GM12878 (cell line): ENCODE results near the gene PCDHGA5. TPM values are rescaled to one million over a fixed set of nuclear protein-coding genes. Genes with fewer than 3 reads are reported as not detected.

Experiments
- ATF3 ChIP-seq: IDR thresholded peaks from 2 replicates; pipeline ENCODE4 v1.6.1; 2011; ENCODE audit warnings: low read depth, mild to moderate bottlenecking, low read length, moderate library complexity, borderline replicate concordance; ENCODE audit errors: extremely low read depth
- CEBPZ ChIP-seq: fragments of 150-350 bp; IDR thresholded peaks from 2 replicates; pipeline ENCODE4 v1.6.1; 2016; ENCODE audit warnings: low read depth, low read length
- CHD4 ChIP-seq: fragments of 200-600 bp; sonication (generic); IDR thresholded peaks from 2 replicates; pipeline ENCODE4 v1.6.1; 2016; ENCODE audit warnings: mild to moderate bottlenecking
- EED ChIP-seq: sonication (generic); IDR thresholded peaks from 2 replicates; pipeline ENCODE4 v1.6.1; 2016; ENCODE audit warnings: antibody characterized with exemption, low read depth
- FOXK2 ChIP-seq: fragments of 450-650 bp; IDR thresholded peaks from 2 replicates; pipeline ENCODE4 v1.6.1; 2017; ENCODE audit warnings: mild to moderate bottlenecking, moderate library complexity
- HDGF ChIP-seq: fragments of 450-650 bp; IDR thresholded peaks from 2 replicates; pipeline ENCODE4 v1.6.1; 2016; ENCODE audit warnings: antibody characterized with exemption
- JUNB ChIP-seq: IDR thresholded peaks from 2 replicates; pipeline ENCODE4 v1.6.1; 2016; ENCODE audit warnings: antibody characterized with exemption, mild to moderate bottlenecking
- KAT2A ChIP-seq: conservative IDR thresholded peaks from 2 replicates; pipeline ENCODE4 v1.6.1; 2011; ENCODE audit warnings: low read depth, low read length; ENCODE audit not compliant: control insufficient read depth
- NFIC ChIP-seq: IDR thresholded peaks from 2 replicates; pipeline ENCODE4 v1.6.1; 2012; ENCODE audit warnings: low read depth, mild to moderate bottlenecking, inconsistent platforms, low read length, moderate library complexity
- PAX5 ChIP-seq: IDR thresholded peaks from 2 replicates; pipeline ENCODE4 v1.6.1; 2011; ENCODE audit warnings: low read depth, low read length, borderline replicate concordance
- RAD51 ChIP-seq: fragments of 450-650 bp; IDR thresholded peaks from 2 replicates; pipeline ENCODE4 v1.6.1; 2016; ENCODE audit warnings: moderate library complexity, mild to moderate bottlenecking, inconsistent platforms
- SMARCA5 ChIP-seq: fragments of 450-650 bp; IDR thresholded peaks from 2 replicates; pipeline ENCODE4 v1.6.1; 2017; ENCODE audit warnings: mild to moderate bottlenecking
- SMC3 ChIP-seq: IDR thresholded peaks from 2 replicates; pipeline ENCODE4 v1.6.1; 2011; ENCODE audit warnings: low read length, improper control_type of control experiment, borderline replicate concordance
- TARDBP ChIP-seq: IDR thresholded peaks from 2 replicates; pipeline ENCODE4 v1.6.1; 2016; ENCODE audit warnings: borderline replicate concordance
- TCF7 ChIP-seq: IDR thresholded peaks from 2 replicates; pipeline ENCODE4 v1.6.1; 2014; ENCODE audit warnings: antibody characterized with exemption, borderline replicate concordance
- ZNF24 ChIP-seq: fragments of 450-650 bp; IDR thresholded peaks from 2 replicates; pipeline ENCODE4 v1.6.1; 2017; ENCODE audit warnings: antibody characterized with exemption, mild to moderate bottlenecking
- ZNF384 ChIP-seq: IDR thresholded peaks from 2 replicates; pipeline ENCODE4 v1.6.1; 2012; ENCODE audit warnings: low read depth, mild to moderate bottlenecking, low read length, improper control_type of control experiment, borderline replicate concordance
- polyA plus RNA-seq, 11 experiments: library from polyadenylated mRNA; depleted of rRNA in 4 of 11; unstranded in 6 of 11; stranded (reverse) in 5 of 11; fragments of >200 nt; fragmentation: Nextera tagmentation in 4 of 11; fragmentation: Illumina TruSeq in 1 of 11; extraction: Ambion mirVana in 4 of 11; extraction: Trizol in 1 of 11; gene quantifications; 1 replicate in 1 of 11; 2 replicates in 10 of 11; pipeline versions ENCODE4 v1.2.1 to v1.2.3, GENCODE V29; 2011 to 2016; ENCODE audit warnings: inconsistent platforms in 2 of 11, missing spikeins in 2 of 11, low read depth in 1 of 11
- total RNA-seq, 4 experiments: library from RNA; depleted of rRNA in 3 of 4; stranded (reverse); fragments of >200 nt in 3 of 4; fragmentation: Illumina TruSeq in 1 of 4; extraction: Trizol in 1 of 4; gene quantifications; 2 replicates each; pipeline versions ENCODE4 v1.2.1 to v1.2.3, GENCODE V29; 2013 to 2021
- TF ChIP-seq, protein P1 (sequence below): IDR thresholded peaks from 2 replicates; pipeline ENCODE4 v1.6.1; 2011; ENCODE audit warnings: borderline replicate concordance, low read depth, mild to moderate bottlenecking, moderate library complexity, low read length; ENCODE audit not compliant: insufficient read depth, poor library complexity, severe bottlenecking
- TF ChIP-seq, protein P2 (sequence below): fragments of 450-650 bp; IDR thresholded peaks from 2 replicates; pipeline ENCODE4 v1.6.1; 2014; ENCODE audit warnings: mild to moderate bottlenecking
- TF ChIP-seq, protein P3 (sequence below): fragments of 450-650 bp; IDR thresholded peaks from 2 replicates; pipeline ENCODE4 v1.6.1; 2018; ENCODE audit warnings: borderline replicate concordance, mild to moderate bottlenecking; ENCODE audit not compliant: partially characterized antibody

PCDHGA5 gene
- total and polyA plus RNA-seq, 10 of the 15 experiments (the other 5 are each of a cell fraction or from before 2014, with no cell fraction given): 0.10 to 0.23 (median 0.16) TPM; not detected in 4

DNA sequence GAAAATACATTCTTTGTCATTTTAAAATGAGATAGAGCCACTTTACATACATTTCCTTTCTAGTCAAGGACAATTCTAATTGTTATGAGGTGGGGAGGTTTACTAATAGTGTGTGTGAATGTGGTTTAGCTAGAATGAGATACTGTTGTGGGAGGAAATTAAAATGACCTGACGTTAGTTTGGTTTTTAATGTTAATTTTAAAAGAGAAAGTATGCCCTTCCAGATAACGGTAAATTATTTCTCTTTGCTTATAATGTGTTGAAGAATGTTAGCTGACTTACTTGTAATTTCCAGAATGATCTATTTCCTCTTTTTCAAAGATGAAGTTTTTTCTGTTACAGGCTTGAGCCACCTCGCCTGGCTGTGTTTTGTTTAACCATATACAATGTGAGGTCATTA is 41.7 kb upstream of the PCDHGA5 start (continued):
- TF ChIP-seq ZNF384: no peak
- no peak for TF ChIP-seq ATF3
- TF ChIP-seq JUNB: peak; percentile 89
- TF ChIP-seq, protein P1, sequence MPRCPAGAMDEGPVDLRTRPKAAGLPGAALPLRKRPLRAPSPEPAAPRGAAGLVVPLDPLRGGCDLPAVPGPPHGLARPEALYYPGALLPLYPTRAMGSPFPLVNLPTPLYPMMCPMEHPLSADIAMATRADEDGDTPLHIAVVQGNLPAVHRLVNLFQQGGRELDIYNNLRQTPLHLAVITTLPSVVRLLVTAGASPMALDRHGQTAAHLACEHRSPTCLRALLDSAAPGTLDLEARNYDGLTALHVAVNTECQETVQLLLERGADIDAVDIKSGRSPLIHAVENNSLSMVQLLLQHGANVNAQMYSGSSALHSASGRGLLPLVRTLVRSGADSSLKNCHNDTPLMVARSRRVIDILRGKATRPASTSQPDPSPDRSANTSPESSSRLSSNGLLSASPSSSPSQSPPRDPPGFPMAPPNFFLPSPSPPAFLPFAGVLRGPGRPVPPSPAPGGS: no peak
- no peak for TF ChIP-seq ZNF24
- TF ChIP-seq, protein P2, sequence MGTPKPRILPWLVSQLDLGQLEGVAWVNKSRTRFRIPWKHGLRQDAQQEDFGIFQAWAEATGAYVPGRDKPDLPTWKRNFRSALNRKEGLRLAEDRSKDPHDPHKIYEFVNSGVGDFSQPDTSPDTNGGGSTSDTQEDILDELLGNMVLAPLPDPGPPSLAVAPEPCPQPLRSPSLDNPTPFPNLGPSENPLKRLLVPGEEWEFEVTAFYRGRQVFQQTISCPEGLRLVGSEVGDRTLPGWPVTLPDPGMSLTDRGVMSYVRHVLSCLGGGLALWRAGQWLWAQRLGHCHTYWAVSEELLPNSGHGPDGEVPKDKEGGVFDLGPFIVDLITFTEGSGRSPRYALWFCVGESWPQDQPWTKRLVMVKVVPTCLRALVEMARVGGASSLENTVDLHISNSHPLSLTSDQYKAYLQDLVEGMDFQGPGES: no peak
- no peak for TF ChIP-seq RAD51
- TF ChIP-seq, protein P3, sequence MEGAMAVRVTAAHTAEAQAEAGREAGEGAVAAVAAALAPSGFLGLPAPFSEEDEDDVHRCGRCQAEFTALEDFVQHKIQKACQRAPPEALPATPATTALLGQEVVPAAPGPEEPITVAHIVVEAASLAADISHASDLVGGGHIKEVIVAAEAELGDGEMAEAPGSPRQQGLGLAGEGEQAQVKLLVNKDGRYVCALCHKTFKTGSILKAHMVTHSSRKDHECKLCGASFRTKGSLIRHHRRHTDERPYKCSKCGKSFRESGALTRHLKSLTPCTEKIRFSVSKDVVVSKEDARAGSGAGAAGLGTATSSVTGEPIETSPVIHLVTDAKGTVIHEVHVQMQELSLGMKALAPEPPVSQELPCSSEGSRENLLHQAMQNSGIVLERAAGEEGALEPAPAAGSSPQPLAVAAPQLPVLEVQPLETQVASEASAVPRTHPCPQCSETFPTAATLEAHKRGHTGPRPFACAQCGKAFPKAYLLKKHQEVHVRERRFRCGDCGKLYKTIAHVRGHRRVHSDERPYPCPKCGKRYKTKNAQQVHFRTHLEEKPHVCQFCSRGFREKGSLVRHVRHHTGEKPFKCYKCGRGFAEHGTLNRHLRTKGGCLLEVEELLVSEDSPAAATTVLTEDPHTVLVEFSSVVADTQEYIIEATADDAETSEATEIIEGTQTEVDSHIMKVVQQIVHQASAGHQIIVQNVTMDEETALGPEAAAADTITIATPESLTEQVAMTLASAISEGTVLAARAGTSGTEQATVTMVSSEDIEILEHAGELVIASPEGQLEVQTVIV: no peak
- TF ChIP-seq PAX5: no peak
- no peak for TF ChIP-seq EED
- no peak for TF ChIP-seq TARDBP
- TF ChIP-seq SMC3: no peak
- TF ChIP-seq TCF7: no peak
- TF ChIP-seq SMARCA5: no peak
- no peak for TF ChIP-seq KAT2A
- no peak for TF ChIP-seq FOXK2
- TF ChIP-seq CHD4: no peak
- TF ChIP-seq NFIC: peak; percentile 95
- no peak for TF ChIP-seq CEBPZ
- TF ChIP-seq HDGF: no peak
